GM13977 (cell line): ENCODE results near the gene SARNP.

Experiments
- DNase-seq: peaks from one replicate; pipeline ENCODE4 v3.0.0; 2012; ENCODE audit warnings: low spot score
- CTCF ChIP-seq: IDR thresholded peaks from 2 replicates; pipeline ENCODE4 v1.5.1; 2012; ENCODE audit warnings: mild to moderate bottlenecking, control low read depth; ENCODE audit not compliant: insufficient read depth; ENCODE audit errors: extremely low read depth, missing control alignments
- in situ Hi-C: fragments of 300-500 bp; cut with MboI; formaldehyde crosslinking; loops from one replicate; pipeline ENCODE4 v1.12.0; 2022; ENCODE audit warnings: low sequenced_read_pairs, low pct_unique_long_range_greater_than_20kb, mixed read lengths, inconsistent platforms; ENCODE audit not compliant: unreplicated experiment

SARNP gene

GRCh38 chr12:55780685-55781084 lies 36.8 kb downstream of the SARNP start:
- in situ Hi-C loops, result no loop called here
- no peak for TF ChIP-seq CTCF

GRCh38 chr12:55777856-55778255 lies 39.7 kb downstream of the SARNP start:
- TF ChIP-seq CTCF, result no peak
- in situ Hi-C loops, result no loop called here
- no peak for DNase-seq

More at GRCh38 chr12:55780685-55781084, 36.8 kb downstream of the SARNP start:
- DNase-seq, result no peak

GRCh38 chr12:55771736-55772135 lies 45.8 kb downstream of the SARNP start:
- in situ Hi-C loops, result no loop called here
- no peak for DNase-seq
- TF ChIP-seq CTCF, result no peak

- DNase-seq, result no peak
- in situ Hi-C loops, result no loop called here
- no peak for TF ChIP-seq CTCF
Observed at GRCh38 chr12:55767156-55767555, 50.4 kb downstream of the SARNP start.

- in situ Hi-C loops, result no loop called here
Observed at GRCh38 chr12:55765736-55766290, 51.7 kb downstream of the SARNP start.

GRCh38 chr12:55762646-55763045 lies 54.9 kb downstream of the SARNP start:
- TF ChIP-seq CTCF, result no peak
- in situ Hi-C loops, result no loop called here
- DNase-seq, result no peak

More at GRCh38 chr12:55765736-55766290, 51.7 kb downstream of the SARNP start:
- TF ChIP-seq CTCF, result no peak
- DNase-seq, result no peak
